ENCODE data around the gene NCOA7.
"Not testable (repeated sequence)": the region's sequence is repeated elsewhere in the genome, so short reads cannot be mapped to it uniquely, and the experiment has no call there.

Gene NCOA7

GRCh38 chr6:125910527-125910926 lies 119.8 kb downstream of the NCOA7 start:
- no peak for ATAC-seq
- TF ChIP-seq PATZ1 (CRISPR knock-in tag; IDR thresholded peaks at IDR 0.05; ENCODE audit: borderline replicate concordance): no peak
- TF ChIP-seq ZNF565 (CRISPR knock-in tag; conservative IDR thresholded peaks at IDR 0.05; ENCODE audit: low read depth): no peak
- TF ChIP-seq, protein P1, sequence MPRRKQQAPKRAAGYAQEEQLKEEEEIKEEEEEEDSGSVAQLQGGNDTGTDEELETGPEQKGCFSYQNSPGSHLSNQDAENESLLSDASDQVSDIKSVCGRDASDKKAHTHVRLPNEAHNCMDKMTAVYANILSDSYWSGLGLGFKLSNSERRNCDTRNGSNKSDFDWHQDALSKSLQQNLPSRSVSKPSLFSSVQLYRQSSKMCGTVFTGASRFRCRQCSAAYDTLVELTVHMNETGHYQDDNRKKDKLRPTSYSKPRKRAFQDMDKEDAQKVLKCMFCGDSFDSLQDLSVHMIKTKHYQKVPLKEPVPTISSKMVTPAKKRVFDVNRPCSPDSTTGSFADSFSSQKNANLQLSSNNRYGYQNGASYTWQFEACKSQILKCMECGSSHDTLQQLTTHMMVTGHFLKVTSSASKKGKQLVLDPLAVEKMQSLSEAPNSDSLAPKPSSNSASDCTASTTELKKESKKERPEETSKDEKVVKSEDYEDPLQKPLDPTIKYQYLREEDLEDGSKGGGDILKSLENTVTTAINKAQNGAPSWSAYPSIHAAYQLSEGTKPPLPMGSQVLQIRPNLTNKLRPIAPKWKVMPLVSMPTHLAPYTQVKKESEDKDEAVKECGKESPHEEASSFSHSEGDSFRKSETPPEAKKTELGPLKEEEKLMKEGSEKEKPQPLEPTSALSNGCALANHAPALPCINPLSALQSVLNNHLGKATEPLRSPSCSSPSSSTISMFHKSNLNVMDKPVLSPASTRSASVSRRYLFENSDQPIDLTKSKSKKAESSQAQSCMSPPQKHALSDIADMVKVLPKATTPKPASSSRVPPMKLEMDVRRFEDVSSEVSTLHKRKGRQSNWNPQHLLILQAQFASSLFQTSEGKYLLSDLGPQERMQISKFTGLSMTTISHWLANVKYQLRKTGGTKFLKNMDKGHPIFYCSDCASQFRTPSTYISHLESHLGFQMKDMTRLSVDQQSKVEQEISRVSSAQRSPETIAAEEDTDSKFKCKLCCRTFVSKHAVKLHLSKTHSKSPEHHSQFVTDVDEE (CRISPR knock-in tag; IDR thresholded peaks at IDR 0.05): no peak
- no peak for TF ChIP-seq SNAI2 (CRISPR knock-in tag; IDR thresholded peaks at IDR 0.05)

DNA sequence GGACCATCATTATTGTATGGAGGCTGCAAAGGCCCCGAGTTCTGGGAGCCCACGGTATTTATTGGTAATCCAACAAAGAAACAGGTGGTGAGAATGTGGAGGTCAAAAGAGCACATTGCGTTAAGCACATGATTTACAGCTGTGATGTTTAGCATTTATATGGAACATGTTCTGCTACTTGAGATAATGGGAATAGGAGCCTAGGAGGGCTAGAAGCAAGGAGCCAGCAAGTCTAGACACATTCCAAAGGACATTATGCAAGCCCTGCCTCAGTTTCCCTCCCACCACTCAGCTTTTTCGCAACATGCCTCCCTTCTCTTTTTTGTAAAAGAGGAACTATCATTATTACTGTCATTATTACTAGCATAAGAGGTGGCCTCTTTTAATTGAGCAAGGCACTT lies 120.3 kb downstream of the NCOA7 start:
- ATAC-seq: not testable (repeated sequence)

DNA sequence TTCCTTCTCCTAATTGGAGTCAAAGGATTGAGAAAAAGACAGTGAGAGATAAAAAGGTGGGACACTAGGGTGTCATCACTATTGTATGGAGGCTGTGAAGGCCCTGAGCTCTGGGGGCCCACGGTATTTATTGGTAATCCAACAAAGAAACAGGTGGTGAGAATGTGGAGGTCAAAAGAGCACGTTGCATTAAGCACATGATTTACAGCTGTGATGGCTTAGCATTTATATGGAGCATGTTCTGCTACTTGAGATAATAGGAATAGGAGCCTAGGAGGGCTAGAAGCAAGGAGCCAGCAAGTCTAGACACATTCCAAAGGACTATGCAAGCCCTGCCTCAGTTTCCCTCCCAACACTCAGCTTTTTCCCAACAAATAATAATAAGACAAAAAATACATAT lies 121.7 kb downstream of the NCOA7 start:
- not testable (repeated sequence) for ATAC-seq

GRCh38 chr6:125913145-125913544 lies 122.4 kb downstream of the NCOA7 start:
- ATAC-seq: no peak
- TF ChIP-seq, protein P1 (CRISPR knock-in tag; IDR thresholded peaks at IDR 0.05): no peak
- TF ChIP-seq ZFP3 (CRISPR knock-in tag; IDR thresholded peaks at IDR 0.05) (no peak), TOX (CRISPR knock-in tag; IDR thresholded peaks at IDR 0.05; ENCODE audit: borderline replicate concordance) (no peak), ZNF8 (CRISPR knock-in tag; IDR thresholded peaks at IDR 0.05) (no peak), CSDC2 (CRISPR knock-in tag; IDR thresholded peaks at IDR 0.05) (no peak), ZNF565 (CRISPR knock-in tag; conservative IDR thresholded peaks at IDR 0.05; ENCODE audit: low read depth) (no peak), TCF4 (CRISPR knock-in tag; IDR thresholded peaks at IDR 0.05; ENCODE audit: borderline replicate concordance) (no peak), PATZ1 (CRISPR knock-in tag; IDR thresholded peaks at IDR 0.05; ENCODE audit: borderline replicate concordance) (no peak), ZC3H10 (CRISPR knock-in tag; IDR thresholded peaks at IDR 0.05) (no peak), ISL1 (CRISPR knock-in tag; IDR thresholded peaks at IDR 0.05) (no peak)
- TF ChIP-seq, protein P2, sequence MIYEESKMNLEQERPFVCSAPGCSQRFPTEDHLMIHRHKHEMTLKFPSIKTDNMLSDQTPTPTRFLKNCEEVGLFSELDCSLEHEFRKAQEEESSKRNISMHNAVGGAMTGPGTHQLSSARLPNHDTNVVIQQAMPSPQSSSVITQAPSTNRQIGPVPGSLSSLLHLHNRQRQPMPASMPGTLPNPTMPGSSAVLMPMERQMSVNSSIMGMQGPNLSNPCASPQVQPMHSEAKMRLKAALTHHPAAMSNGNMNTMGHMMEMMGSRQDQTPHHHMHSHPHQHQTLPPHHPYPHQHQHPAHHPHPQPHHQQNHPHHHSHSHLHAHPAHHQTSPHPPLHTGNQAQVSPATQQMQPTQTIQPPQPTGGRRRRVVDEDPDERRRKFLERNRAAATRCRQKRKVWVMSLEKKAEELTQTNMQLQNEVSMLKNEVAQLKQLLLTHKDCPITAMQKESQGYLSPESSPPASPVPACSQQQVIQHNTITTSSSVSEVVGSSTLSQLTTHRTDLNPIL (CRISPR knock-in tag; IDR thresholded peaks at IDR 0.05; ENCODE audit: low read depth): no peak
- TF ChIP-seq, protein P3, sequence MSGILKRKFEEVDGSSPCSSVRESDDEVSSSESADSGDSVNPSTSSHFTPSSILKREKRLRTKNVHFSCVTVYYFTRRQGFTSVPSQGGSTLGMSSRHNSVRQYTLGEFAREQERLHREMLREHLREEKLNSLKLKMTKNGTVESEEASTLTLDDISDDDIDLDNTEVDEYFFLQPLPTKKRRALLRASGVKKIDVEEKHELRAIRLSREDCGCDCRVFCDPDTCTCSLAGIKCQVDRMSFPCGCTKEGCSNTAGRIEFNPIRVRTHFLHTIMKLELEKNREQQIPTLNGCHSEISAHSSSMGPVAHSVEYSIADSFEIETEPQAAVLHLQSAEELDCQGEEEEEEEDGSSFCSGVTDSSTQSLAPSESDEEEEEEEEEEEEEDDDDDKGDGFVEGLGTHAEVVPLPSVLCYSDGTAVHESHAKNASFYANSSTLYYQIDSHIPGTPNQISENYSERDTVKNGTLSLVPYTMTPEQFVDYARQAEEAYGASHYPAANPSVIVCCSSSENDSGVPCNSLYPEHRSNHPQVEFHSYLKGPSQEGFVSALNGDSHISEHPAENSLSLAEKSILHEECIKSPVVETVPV (CRISPR knock-in tag; IDR thresholded peaks at IDR 0.05): no peak
